Measurements from ENCODE around the gene PRRT4.

The PRRT4 gene

GRCh38 chr7:128373606-128374005 is 12.1 kb upstream of the PRRT4 start:
- DNase-seq = no peak

GRCh38 chr7:128370491-128370890 is 9.0 kb upstream of the PRRT4 start:
- no peak for DNase-seq

- no peak for DNase-seq
Measured at GRCh38 chr7:128366986-128367385, 5.5 kb upstream of the PRRT4 start.

- no peak for DNase-seq
Measured at GRCh38 chr7:128366300-128366699, 4.8 kb upstream of the PRRT4 start.

GRCh38 chr7:128365432-128365831 is 3.9 kb upstream of the PRRT4 start:
- no peak for DNase-seq

- no peak for DNase-seq
Measured at GRCh38 chr7:128364166-128364870, 2.8 kb upstream of the PRRT4 start.

- no peak for DNase-seq
Measured at GRCh38 chr7:128363261-128363721, 1.8 kb upstream of the PRRT4 start.

- no peak for DNase-seq
Measured at GRCh38 chr7:128362670-128363069, 1.2 kb upstream of the PRRT4 start.

- DNase-seq = no peak
Measured at GRCh38 chr7:128360359-128360678, 1.2 kb downstream of the PRRT4 start.

GRCh38 chr7:128359939-128360338 is 1.6 kb downstream of the PRRT4 start:
- DNase-seq = no peak

GRCh38 chr7:128359336-128359735 is 2.2 kb downstream of the PRRT4 start:
- DNase-seq = no peak

- DNase-seq = no peak
Measured at GRCh38 chr7:128358233-128358632, 3.3 kb downstream of the PRRT4 start.

- no peak for DNase-seq
Measured at GRCh38 chr7:128357217-128357613, 4.3 kb downstream of the PRRT4 start.

GRCh38 chr7:128356546-128357216 is 4.8 kb downstream of the PRRT4 start:
- no peak for DNase-seq

- no peak for DNase-seq
Measured at GRCh38 chr7:128353610-128354009, 7.9 kb downstream of the PRRT4 start.

GRCh38 chr7:128353189-128353588 is 8.3 kb downstream of the PRRT4 start:
- DNase-seq = no peak

GRCh38 chr7:128352636-128353035 is 8.9 kb downstream of the PRRT4 start:
- DNase-seq = no peak

GRCh38 chr7:128352153-128352537 is 9.3 kb downstream of the PRRT4 start:
- DNase-seq = peak; percentile 27

- DNase-seq = no peak
Measured at GRCh38 chr7:128351296-128352152, 10.0 kb downstream of the PRRT4 start.

- DNase-seq = no peak
Measured at GRCh38 chr7:128350708-128351295, 10.7 kb downstream of the PRRT4 start.

GRCh38 chr7:128349466-128349825 is 12.0 kb downstream of the PRRT4 start:
- no peak for DNase-seq

- DNase-seq = peak; percentile 53
Measured at GRCh38 chr7:128347647-128348097, 13.8 kb downstream of the PRRT4 start.

GRCh38 chr7:128344431-128344774 is 17.1 kb downstream of the PRRT4 start:
- no peak for DNase-seq

All from stimulated activated CD4-positive, alpha-beta T cell treated with anti-CD3 and anti-CD28 coated beads, Interleukin-4, amount 100 ng/mL, for 24 hours (primary cell).